Stimulated activated CD4-positive, alpha-beta T cell treated with anti-CD3 and anti-CD28 coated beads, TNF-alpha, amount 100 ng/mL, for 1 hour (primary cell): ENCODE data around the gene VPS29.

Experiments
- DNase-seq, 3 donors: peaks; one replicate each; pipeline ENCODE4 v3.0.0-alpha.2; 2020; ENCODE audit warnings: low read depth in 3 of 3, low spot score in 1 of 3

Gene VPS29

DNA sequence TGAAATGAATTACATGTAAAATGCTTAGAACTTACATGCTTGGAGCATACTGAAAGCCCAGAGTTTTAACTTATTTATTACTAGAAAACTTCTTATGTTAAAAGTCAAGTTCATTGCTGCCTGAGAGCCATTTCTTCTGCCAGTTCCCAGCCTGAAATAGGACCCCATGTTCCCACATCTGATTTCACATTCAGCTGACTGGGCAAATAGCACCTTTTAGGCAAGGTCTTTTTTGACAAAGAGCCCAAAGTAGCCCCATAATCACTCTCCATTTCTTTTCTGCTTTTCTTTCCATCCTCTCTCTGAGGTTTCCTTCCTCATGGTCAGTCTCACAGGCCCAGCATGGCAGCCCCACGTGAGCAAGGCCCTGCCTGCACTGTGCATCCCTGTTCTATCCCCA is 50.6 kb downstream of the VPS29 start:
- no peak for DNase-seq

DNA sequence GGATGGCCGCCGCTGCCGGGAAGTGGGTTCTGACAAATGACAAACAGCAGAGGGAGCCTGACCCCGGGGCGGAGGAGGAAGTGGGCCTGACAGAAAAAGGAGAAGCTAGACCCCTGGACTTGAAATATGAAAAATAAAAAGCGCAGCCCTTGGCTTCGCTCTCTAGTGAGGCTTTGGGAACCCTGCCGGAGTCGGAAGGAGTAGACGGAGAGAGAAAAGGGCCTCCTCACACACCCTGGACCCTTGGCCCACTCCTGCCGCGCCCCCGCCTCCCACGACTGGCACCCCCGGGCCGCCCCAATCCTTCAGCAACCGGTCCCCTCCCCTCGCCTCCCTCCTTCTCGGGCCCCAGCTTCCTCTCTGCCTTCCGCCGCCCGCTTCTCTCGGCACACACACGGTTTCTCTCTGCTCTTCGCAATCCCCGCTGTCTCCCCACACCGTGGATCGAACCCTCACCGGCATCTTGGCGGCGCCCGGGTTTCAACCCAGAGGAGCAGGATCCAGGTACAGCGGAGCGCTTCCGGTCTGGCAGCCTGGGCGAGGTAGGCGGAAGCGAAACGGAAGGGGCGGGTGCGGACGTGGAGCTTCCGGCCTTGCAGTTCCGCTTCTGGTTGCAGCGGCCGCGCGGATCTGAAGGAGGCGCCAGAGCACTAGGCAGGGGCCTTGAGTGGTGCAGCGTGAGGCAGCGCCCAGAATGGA is 52.0 kb downstream of the VPS29 start, which contains the start of gene ARPC3:
TSS of gene ARPC3 (minus strand) at position 539 of the 699 bp plus-strand sequence. CDS start at position 462, 77 bp downstream.
- DNase-seq, result peak; percentile 84 to 86 (median 86)

DNA sequence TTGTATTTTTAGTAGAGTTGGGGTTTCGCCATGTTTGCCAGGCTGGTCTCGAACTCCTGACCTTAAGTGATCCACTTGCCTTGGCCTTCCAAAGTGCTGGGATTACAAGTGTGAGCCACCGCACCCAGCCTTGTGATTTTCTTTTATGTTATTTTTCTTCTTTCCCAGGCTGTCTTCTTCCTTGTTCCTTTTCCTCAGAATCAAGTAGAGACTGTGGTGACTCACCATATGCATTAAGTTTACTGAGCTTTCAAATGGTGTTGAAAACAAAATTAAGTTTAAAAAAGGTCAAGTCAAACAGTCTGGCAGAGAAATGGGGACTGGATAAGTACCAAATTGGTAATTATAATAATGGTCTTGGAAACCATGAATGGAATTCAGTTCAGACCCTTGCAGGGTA is 57.5 kb downstream of the VPS29 start:
- no peak for DNase-seq
